ENCODE results near the gene ATXN2. TPM values are rescaled to one million over a fixed set of nuclear protein-coding genes. Genes with fewer than 3 reads are reported as not detected.

The ATXN2 gene
- total RNA-seq, 2 experiments from 2014 or later = 32.2 to 35.6 TPM

- DNase-seq = peak; percentile 88
- peak overlapping the region; percentile 100 for H3K27ac Mint-ChIP-seq
- intact Hi-C loops (cut with micrococcal nuclease) = loop anchor here (2.0 kb wide), 2 partner anchors 14 to 26 kb away; partner anchors contain the start of gene SH2B3
These were observed 168.4 kb downstream of the ATXN2 start for GRCh38 chr12:111430433-111431353.

GRCh38 chr12:111429828-111430432, 169.2 kb downstream of the ATXN2 start:
- TF ChIP-seq CTCF (IDR thresholded peaks at IDR 0.05) = no peak
- Mint-ChIP-seq H3K27ac (peak overlapping the region; percentile 100), H3K27me3 (no peaks in the 10 kb centered on the region), H3K36me3 (ENCODE audit: low read depth) (peaks cover 49% of the 10 kb centered on the region), H3K4me1 (ENCODE audit: low read depth) (peaks cover 85% of the 10 kb centered on the region), H3K9me3 (no peaks in the 10 kb centered on the region), H3K4me3 (peak overlapping the region; percentile 74)
- ChIA-PET CTCF (interaction anchor here (0.9 to 40.2 kb wide), 4 partner anchors 14 to 100 kb away, joined by 3 to 1222 read pairs (median 32); partner anchors contain the start of gene SH2B3), POLR2A (interaction anchor here (0.6 to 14.9 kb wide), 9 partner anchors 10 to 88 kb away, joined by 3 to 225 read pairs (median 5); partner anchors contain the start of gene SH2B3)
- peak; percentile 93 for DNase-seq
- intact Hi-C loops (cut with micrococcal nuclease) = loop anchor here (2.0 kb wide), 2 partner anchors 15 to 25 kb away; partner anchors contain the start of gene SH2B3
- ATAC-seq = peak; percentile 47

More at GRCh38 chr12:111430433-111431353, 168.4 kb downstream of the ATXN2 start:
- ChIA-PET POLR2A (interaction anchor here (0.6 to 14.9 kb wide), 9 partner anchors 9 to 87 kb away, joined by 3 to 225 read pairs (median 5); partner anchors contain the start of gene SH2B3), CTCF (interaction anchor here (0.9 to 40.2 kb wide), 5 partner anchors 11 to 99 kb away, joined by 3 to 1222 read pairs (median 21); partner anchors contain the start of gene SH2B3)
- no peak for TF ChIP-seq CTCF (IDR thresholded peaks at IDR 0.05)
- Mint-ChIP-seq H3K27me3 (no peaks in the 10 kb centered on the region), H3K9me3 (no peaks in the 10 kb centered on the region), H3K36me3 (ENCODE audit: low read depth) (peaks cover 51% of the 10 kb centered on the region), H3K4me3 (peak overlapping the region; percentile 74), H3K4me1 (ENCODE audit: low read depth) (peaks cover 85% of the 10 kb centered on the region)
- ATAC-seq = peak; percentile 16

DNA sequence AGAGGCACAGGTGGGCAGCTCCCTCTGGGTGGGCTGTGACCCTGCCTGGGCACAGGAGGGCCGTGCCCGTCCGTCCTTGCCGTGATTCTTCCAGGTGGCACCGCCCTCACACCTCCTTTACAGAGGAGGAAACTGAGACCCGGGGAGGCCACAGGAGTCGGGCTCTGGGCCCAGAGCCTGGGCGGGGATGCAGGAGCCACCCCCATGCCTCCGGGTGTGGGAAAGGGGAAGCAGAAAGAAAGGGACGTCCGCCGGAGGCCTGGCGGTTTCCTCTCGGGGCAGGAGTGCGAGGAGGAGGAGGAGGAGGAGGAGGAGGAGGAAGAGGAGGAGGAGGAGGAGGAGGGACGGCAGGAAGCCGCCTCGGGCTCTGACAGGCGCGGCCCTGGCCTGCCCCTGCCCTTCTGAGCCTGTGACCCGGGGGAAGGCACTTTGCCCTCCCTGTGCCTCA, 170.4 kb downstream of the ATXN2 start:
- Mint-ChIP-seq H3K27me3 (no peaks in the 10 kb centered on the region), H3K4me3 (peak overlapping the region; percentile 74), H3K9me3 (no peaks in the 10 kb centered on the region), H3K4me1 (ENCODE audit: low read depth) (peaks cover 83% of the 10 kb centered on the region), H3K27ac (peak overlapping the region; percentile 100), H3K36me3 (ENCODE audit: low read depth) (peaks cover 48% of the 10 kb centered on the region)
- CTCF ChIA-PET = interaction anchor here (1.3 to 40.2 kb wide), 3 partner anchors 16 to 24 kb away, joined by 6 to 1222 read pairs (median 44); partner anchors contain the start of gene SH2B3
- intact Hi-C loops (cut with micrococcal nuclease) = no loop called here
- no peak for ATAC-seq
- no peak for TF ChIP-seq CTCF (IDR thresholded peaks at IDR 0.05)
- DNase-seq = peak; percentile 35
- POLR2A ChIA-PET = interaction anchor here (1.4 to 14.9 kb wide), 5 partner anchors 9 to 42 kb away, joined by 4 to 225 read pairs (median 7); partner anchors contain the start of gene SH2B3

DNA sequence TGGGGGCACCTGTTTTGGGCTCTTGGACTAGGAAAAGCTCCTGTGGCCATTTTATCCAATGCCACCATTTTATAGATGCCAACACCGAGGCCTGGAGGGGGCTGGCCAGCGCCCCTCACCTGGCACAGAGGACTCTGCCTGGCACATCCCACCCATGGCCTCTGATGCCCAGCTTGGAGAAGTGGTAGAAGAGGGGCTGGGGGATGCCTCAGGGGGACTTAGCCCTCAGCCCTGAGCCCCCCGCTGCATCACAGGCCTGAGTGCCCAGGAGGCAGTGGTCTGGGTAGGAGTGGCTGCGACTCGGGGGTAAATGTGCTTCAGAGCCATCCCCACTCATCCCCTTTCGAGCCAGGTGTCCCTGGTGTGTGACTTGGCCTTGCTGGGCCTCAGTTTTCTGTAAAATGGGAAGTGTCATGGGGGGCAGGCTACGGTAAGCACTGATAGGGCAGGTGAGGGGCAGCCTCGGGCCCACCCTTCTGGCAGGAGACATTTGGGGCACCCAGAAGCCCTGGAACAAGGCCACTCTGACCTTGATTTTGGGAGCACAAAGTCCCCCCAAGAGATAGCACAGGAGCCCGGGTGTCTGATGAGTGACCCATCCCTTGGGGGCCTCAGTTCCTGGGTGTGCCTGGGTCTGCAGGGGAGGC, 170.9 kb downstream of the ATXN2 start:
- POLR2A ChIA-PET = interaction anchor here (1.5 to 14.9 kb wide), 4 partner anchors 7 to 31 kb away, joined by 7 to 225 read pairs (median 23); partner anchors contain the start of gene SH2B3
- Mint-ChIP-seq H3K9me3 (no peaks in the 10 kb centered on the region), H3K4me1 (ENCODE audit: low read depth) (peaks cover 77% of the 10 kb centered on the region), H3K4me3 (peak overlapping the region; percentile 74), H3K36me3 (ENCODE audit: low read depth) (peaks cover 44% of the 10 kb centered on the region), H3K27me3 (no peaks in the 10 kb centered on the region), H3K27ac (peak overlapping the region; percentile 100)
- ATAC-seq (no peak), DNase-seq (no peak)
- TF ChIP-seq CTCF (IDR thresholded peaks at IDR 0.05) = no peak
- intact Hi-C loops (cut with micrococcal nuclease) = no loop called here
- CTCF ChIA-PET = interaction anchor here (1.1 to 40.2 kb wide), 4 partner anchors 16 to 24 kb away, joined by 4 to 1222 read pairs (median 8); partner anchors contain the start of gene SH2B3

Data from activated CD8-positive, alpha-beta T cell treated with anti-CD3 and anti-CD28 coated beads for 36 hours (primary cell).